Activated CD4-positive, alpha-beta memory T cell treated with anti-CD3 and anti-CD28 coated beads, Interleukin-2, amount 10 ng/mL, durations not matched to agents 7 days and 5 days (primary cell): ENCODE results near the gene TBC1D19. TPM values are rescaled to one million over a fixed set of nuclear protein-coding genes. Genes with fewer than 3 reads are reported as not detected.

Experiments used
- CTCF ChIA-PET: fragments of 350-600 bp; sonication (Branson Sonifier 250); formaldehyde crosslinking; loops from one replicate; lab custom pipeline; 2021; ENCODE audit warnings: antibody characterized with exemption, inconsistent platforms; lab: Charles Lee
- POLR2A ChIA-PET: fragments of 350-600 bp; sonication (Branson Sonifier 250); formaldehyde crosslinking; loops from one replicate; lab custom pipeline; 2021; ENCODE audit warnings: antibody characterized with exemption; lab: Charles Lee
- DNase-seq: peaks from one replicate; pipeline ENCODE4 v3.0.0-alpha.2; 2020
- H3K27ac Mint-ChIP-seq: one replicate; pipeline ENCODE4 v1.8.0; 2021; ENCODE audit warnings: mild to moderate bottlenecking, mixed read lengths
- H3K27me3 Mint-ChIP-seq: one replicate; pipeline ENCODE4 v1.8.0; 2021; ENCODE audit warnings: mixed read lengths
- H3K36me3 Mint-ChIP-seq: one replicate; pipeline ENCODE4 v1.8.0; 2021; ENCODE audit warnings: low read depth, mixed read lengths
- H3K4me1 Mint-ChIP-seq: one replicate; pipeline ENCODE4 v1.8.0; 2021; ENCODE audit warnings: mixed read lengths
- H3K4me3 Mint-ChIP-seq: one replicate; pipeline ENCODE4 v1.8.0; 2021; ENCODE audit warnings: mild to moderate bottlenecking, mixed read lengths
- H3K9me3 Mint-ChIP-seq: one replicate; pipeline ENCODE4 v1.8.0; 2021; ENCODE audit warnings: mixed read lengths
- total RNA-seq, 2 experiments: library from RNA; stranded (reverse); gene quantifications; one replicate each; pipeline ENCODE4 v1.2.3, GENCODE V29; 2021

TBC1D19 gene
- total RNA-seq, 2 experiments from 2014 or later = 5.6 to 7.1 TPM

GRCh38 chr4:26729547-26729946 is 145.7 kb downstream of the TBC1D19 start:
- POLR2A ChIA-PET = no interaction called here
- CTCF ChIA-PET = interaction anchor here (1.2 kb wide), 1 partner anchor 10 kb away, joined by 3 read pairs; no protein-coding TSS in a partner anchor
- Mint-ChIP-seq H3K4me1 (peaks cover 11% of the 10 kb centered on the region), H3K36me3 (no peaks in the 10 kb centered on the region), H3K4me3 (no peak overlapping the region), H3K27me3 (no peaks in the 10 kb centered on the region), H3K27ac (no peak overlapping the region), H3K9me3 (no peaks in the 10 kb centered on the region)
- no peak for DNase-seq

GRCh38 chr4:26731351-26732035 is 147.6 kb downstream of the TBC1D19 start:
- no peaks in the 10 kb centered on the region for H3K9me3 Mint-ChIP-seq
- no peaks in the 10 kb centered on the region for H3K36me3 Mint-ChIP-seq
- H3K27ac Mint-ChIP-seq = no peak overlapping the region
- CTCF ChIA-PET = no interaction called here
- no peak for DNase-seq
- POLR2A ChIA-PET = no interaction called here
- no peak overlapping the region for H3K4me3 Mint-ChIP-seq
- H3K27me3 Mint-ChIP-seq = no peaks in the 10 kb centered on the region
- peaks cover 11% of the 10 kb centered on the region for H3K4me1 Mint-ChIP-seq

GRCh38 chr4:26732356-26732755 is 148.5 kb downstream of the TBC1D19 start:
- Mint-ChIP-seq H3K4me3 (no peak overlapping the region), H3K27me3 (no peaks in the 10 kb centered on the region), H3K9me3 (no peaks in the 10 kb centered on the region), H3K4me1 (peaks cover 11% of the 10 kb centered on the region), H3K27ac (no peak overlapping the region), H3K36me3 (no peaks in the 10 kb centered on the region)
- CTCF ChIA-PET = no interaction called here
- POLR2A ChIA-PET = no interaction called here
- DNase-seq = no peak

- peaks cover 2% of the 10 kb centered on the region for H3K4me1 Mint-ChIP-seq
- no peak for DNase-seq
- H3K4me3 Mint-ChIP-seq = no peak overlapping the region
- ChIA-PET POLR2A (no interaction called here), CTCF (no interaction called here)
- H3K27me3 Mint-ChIP-seq = no peaks in the 10 kb centered on the region
- H3K36me3 Mint-ChIP-seq = no peaks in the 10 kb centered on the region
- H3K9me3 Mint-ChIP-seq = no peaks in the 10 kb centered on the region
- H3K27ac Mint-ChIP-seq = no peak overlapping the region
Observed at GRCh38 chr4:26736621-26737020, 152.7 kb downstream of the TBC1D19 start.

- CTCF ChIA-PET = no interaction called here
Observed at GRCh38 chr4:26737385-26737784, 153.5 kb downstream of the TBC1D19 start.

GRCh38 chr4:26741491-26741871 is 157.6 kb downstream of the TBC1D19 start:
- peaks cover 3% of the 10 kb centered on the region for H3K27me3 Mint-ChIP-seq
- CTCF ChIA-PET = no interaction called here
- peaks cover 4% of the 10 kb centered on the region for H3K36me3 Mint-ChIP-seq

More at GRCh38 chr4:26737385-26737784, 153.5 kb downstream of the TBC1D19 start:
- Mint-ChIP-seq H3K36me3 (no peaks in the 10 kb centered on the region), H3K9me3 (no peaks in the 10 kb centered on the region), H3K27me3 (no peaks in the 10 kb centered on the region), H3K4me3 (no peak overlapping the region), H3K27ac (no peak overlapping the region), H3K4me1 (no peaks in the 10 kb centered on the region)
- POLR2A ChIA-PET = no interaction called here
- no peak for DNase-seq

GRCh38 chr4:26746802-26747213 is 162.9 kb downstream of the TBC1D19 start:
- peak; percentile 54 for DNase-seq
- H3K27me3 Mint-ChIP-seq = peaks cover 3% of the 10 kb centered on the region
- H3K9me3 Mint-ChIP-seq = no peaks in the 10 kb centered on the region
- peaks cover 12% of the 10 kb centered on the region for H3K36me3 Mint-ChIP-seq
- POLR2A ChIA-PET = no interaction called here
- no peak overlapping the region for H3K4me3 Mint-ChIP-seq
- no peak overlapping the region for H3K27ac Mint-ChIP-seq
- H3K4me1 Mint-ChIP-seq = peaks cover 19% of the 10 kb centered on the region
- CTCF ChIA-PET = no interaction called here

More at GRCh38 chr4:26741491-26741871, 157.6 kb downstream of the TBC1D19 start:
- DNase-seq = no peak
- Mint-ChIP-seq H3K4me3 (no peak overlapping the region), H3K27ac (no peak overlapping the region), H3K9me3 (no peaks in the 10 kb centered on the region), H3K4me1 (peaks cover 3% of the 10 kb centered on the region)
- POLR2A ChIA-PET = no interaction called here

- H3K4me1 Mint-ChIP-seq = peaks cover 19% of the 10 kb centered on the region
- POLR2A ChIA-PET = no interaction called here
- peaks cover 12% of the 10 kb centered on the region for H3K36me3 Mint-ChIP-seq
- no peaks in the 10 kb centered on the region for H3K9me3 Mint-ChIP-seq
- no peak overlapping the region for H3K4me3 Mint-ChIP-seq
- peaks cover 3% of the 10 kb centered on the region for H3K27me3 Mint-ChIP-seq
- CTCF ChIA-PET = interaction anchor here (1.6 kb wide), 1 partner anchor 109 kb away, joined by 3 read pairs; no protein-coding TSS in a partner anchor
- no peak for DNase-seq
- no peak overlapping the region for H3K27ac Mint-ChIP-seq
Observed at GRCh38 chr4:26748811-26749210, 164.9 kb downstream of the TBC1D19 start.

GRCh38 chr4:26749867-26750266 is 166.0 kb downstream of the TBC1D19 start:
- Mint-ChIP-seq H3K4me3 (no peak overlapping the region), H3K27me3 (peaks cover 3% of the 10 kb centered on the region), H3K36me3 (peaks cover 12% of the 10 kb centered on the region), H3K27ac (no peak overlapping the region), H3K4me1 (peaks cover 19% of the 10 kb centered on the region), H3K9me3 (no peaks in the 10 kb centered on the region)
- no peak for DNase-seq
- POLR2A ChIA-PET = no interaction called here
- CTCF ChIA-PET = no interaction called here

GRCh38 chr4:26751004-26751403 is 167.1 kb downstream of the TBC1D19 start:
- POLR2A ChIA-PET = no interaction called here
- CTCF ChIA-PET = no interaction called here
- Mint-ChIP-seq H3K9me3 (no peaks in the 10 kb centered on the region), H3K4me1 (peaks cover 19% of the 10 kb centered on the region), H3K27me3 (peaks cover 3% of the 10 kb centered on the region), H3K4me3 (no peak overlapping the region), H3K27ac (no peak overlapping the region), H3K36me3 (peaks cover 12% of the 10 kb centered on the region)
- DNase-seq = no peak

- ChIA-PET POLR2A (no interaction called here), CTCF (no interaction called here)
- Mint-ChIP-seq H3K27me3 (no peaks in the 10 kb centered on the region), H3K4me1 (peaks cover 12% of the 10 kb centered on the region), H3K4me3 (no peak overlapping the region), H3K9me3 (no peaks in the 10 kb centered on the region), H3K36me3 (peaks cover 8% of the 10 kb centered on the region), H3K27ac (no peak overlapping the region)
- DNase-seq = no peak
Observed at GRCh38 chr4:26751838-26752237, 168.0 kb downstream of the TBC1D19 start.

- ChIA-PET CTCF (no interaction called here), POLR2A (no interaction called here)
- no peak overlapping the region for H3K27ac Mint-ChIP-seq
- no peaks in the 10 kb centered on the region for H3K9me3 Mint-ChIP-seq
- peaks cover 9% of the 10 kb centered on the region for H3K4me1 Mint-ChIP-seq
- no peak for DNase-seq
- H3K36me3 Mint-ChIP-seq = peaks cover 8% of the 10 kb centered on the region
- no peaks in the 10 kb centered on the region for H3K27me3 Mint-ChIP-seq
- H3K4me3 Mint-ChIP-seq = no peak overlapping the region
Observed at GRCh38 chr4:26753187-26753586, 169.3 kb downstream of the TBC1D19 start.

GRCh38 chr4:26753617-26754016 is 169.7 kb downstream of the TBC1D19 start:
- H3K36me3 Mint-ChIP-seq = peaks cover 6% of the 10 kb centered on the region
- H3K27me3 Mint-ChIP-seq = no peaks in the 10 kb centered on the region
- no peak overlapping the region for H3K27ac Mint-ChIP-seq
- ChIA-PET CTCF (no interaction called here), POLR2A (no interaction called here)
- no peak overlapping the region for H3K4me3 Mint-ChIP-seq
- H3K4me1 Mint-ChIP-seq = peaks cover 8% of the 10 kb centered on the region
- no peaks in the 10 kb centered on the region for H3K9me3 Mint-ChIP-seq
- DNase-seq = no peak

- Mint-ChIP-seq H3K4me3 (no peak overlapping the region), H3K27me3 (no peaks in the 10 kb centered on the region), H3K27ac (no peak overlapping the region), H3K4me1 (peaks cover 3% of the 10 kb centered on the region), H3K9me3 (no peaks in the 10 kb centered on the region), H3K36me3 (no peaks in the 10 kb centered on the region)
- ChIA-PET POLR2A (no interaction called here), CTCF (no interaction called here)
- no peak for DNase-seq
Observed at GRCh38 chr4:26757751-26758150, 173.9 kb downstream of the TBC1D19 start.
